Osteoblast (primary cell): ENCODE results near the gene TAS2R4. TPM values are rescaled to one million over a fixed set of nuclear protein-coding genes. Genes with fewer than 3 reads are reported as not detected.

Source experiments
- DNase-seq: peaks from one replicate; pipeline ENCODE4 v3.0.0; 2011; ENCODE audit warnings: low spot score, mixed read lengths; ENCODE audit not compliant: insufficient read length; ENCODE audit errors: missing footprints
- H2AFZ ChIP-seq: 2 replicates; pipeline ENCODE4 v1.6.0; 2011; ENCODE audit warnings: mild to moderate bottlenecking, low read length
- H3K27ac ChIP-seq: 2 replicates; pipeline ENCODE4 v1.5.1; 2011; ENCODE audit warnings: mild to moderate bottlenecking, low read depth, low read length, moderate library complexity
- H3K27me3 ChIP-seq: 2 replicates; pipeline ENCODE4 v1.6.0; 2012; ENCODE audit warnings: mild to moderate bottlenecking, control low read depth, inconsistent platforms, low read length, moderate library complexity; ENCODE audit not compliant: insufficient read depth
- H3K36me3 ChIP-seq: 2 replicates; pipeline ENCODE4 v1.5.1; 2011; ENCODE audit warnings: mild to moderate bottlenecking, low read length, control low read depth, moderate library complexity; ENCODE audit not compliant: insufficient read depth
- H3K4me1 ChIP-seq: 2 replicates; pipeline ENCODE4 v1.5.1; 2011; ENCODE audit warnings: mild to moderate bottlenecking, low read length, control low read depth, moderate library complexity; ENCODE audit not compliant: insufficient read depth
- H3K4me2 ChIP-seq: 2 replicates; pipeline ENCODE4 v1.6.0; 2011; ENCODE audit warnings: mild to moderate bottlenecking, low read length; ENCODE audit not compliant: insufficient read depth
- H3K4me3 ChIP-seq: fragments of 200-600 bp; sonication (generic); 3 replicates; pipeline ENCODE4 v1.5.1; 2012; ENCODE audit warnings: mild to moderate bottlenecking, low read length, inconsistent platforms; ENCODE audit not compliant: insufficient read depth
- H3K79me2 ChIP-seq: 2 replicates; pipeline ENCODE4 v1.6.0; 2012; ENCODE audit warnings: mild to moderate bottlenecking, low read length, control low read depth, inconsistent platforms; ENCODE audit not compliant: insufficient read depth
- H3K9me3 ChIP-seq: 2 replicates; pipeline ENCODE4 v1.5.1; 2011; ENCODE audit warnings: low read depth, low read length, control low read depth
- H4K20me1 ChIP-seq: 2 replicates; pipeline ENCODE4 v1.6.0; 2012; ENCODE audit warnings: mild to moderate bottlenecking, low read length, control low read depth; ENCODE audit not compliant: insufficient read depth
- total RNA-seq: library from RNA; depleted of rRNA; stranded (reverse); fragments of >200 nt; gene quantifications from 2 replicates; pipeline ENCODE4 v1.2.3, GENCODE V29; 2012
- TF ChIP-seq, protein P1 (sequence below): IDR thresholded peaks from 2 replicates; pipeline ENCODE4 v1.5.1; 2011; ENCODE audit warnings: mild to moderate bottlenecking, low read depth, low read length, moderate library complexity; ENCODE audit errors: extremely low read depth

Gene TAS2R4
- 1.4 and 2.9 TPM in 2 replicates for total RNA-seq

DNA sequence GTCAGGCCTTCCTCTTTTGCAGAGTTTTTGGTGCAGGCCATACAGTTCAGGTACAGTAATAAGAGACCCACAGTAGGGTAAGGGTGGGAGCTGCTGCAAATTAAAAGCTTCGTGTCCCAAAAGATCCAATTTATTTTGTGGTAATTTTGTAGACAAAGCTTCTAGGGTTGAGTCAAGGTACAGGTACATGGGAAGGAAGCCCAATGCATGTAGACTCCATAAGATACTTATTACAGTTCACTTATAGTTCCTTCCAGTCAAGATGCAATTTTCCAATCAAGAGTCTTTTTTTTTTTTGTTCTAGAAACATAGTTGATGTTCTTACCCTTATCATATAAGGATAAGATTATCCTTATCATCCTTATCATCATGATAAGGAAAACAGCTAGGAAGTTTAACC, at the start of gene TAS2R4:
TSS of gene TAS2R4 (plus strand) at position 301 of the 400 bp plus-strand sequence. CDS start 1,815 bp downstream, outside the sequence.
- TF ChIP-seq, protein P1, sequence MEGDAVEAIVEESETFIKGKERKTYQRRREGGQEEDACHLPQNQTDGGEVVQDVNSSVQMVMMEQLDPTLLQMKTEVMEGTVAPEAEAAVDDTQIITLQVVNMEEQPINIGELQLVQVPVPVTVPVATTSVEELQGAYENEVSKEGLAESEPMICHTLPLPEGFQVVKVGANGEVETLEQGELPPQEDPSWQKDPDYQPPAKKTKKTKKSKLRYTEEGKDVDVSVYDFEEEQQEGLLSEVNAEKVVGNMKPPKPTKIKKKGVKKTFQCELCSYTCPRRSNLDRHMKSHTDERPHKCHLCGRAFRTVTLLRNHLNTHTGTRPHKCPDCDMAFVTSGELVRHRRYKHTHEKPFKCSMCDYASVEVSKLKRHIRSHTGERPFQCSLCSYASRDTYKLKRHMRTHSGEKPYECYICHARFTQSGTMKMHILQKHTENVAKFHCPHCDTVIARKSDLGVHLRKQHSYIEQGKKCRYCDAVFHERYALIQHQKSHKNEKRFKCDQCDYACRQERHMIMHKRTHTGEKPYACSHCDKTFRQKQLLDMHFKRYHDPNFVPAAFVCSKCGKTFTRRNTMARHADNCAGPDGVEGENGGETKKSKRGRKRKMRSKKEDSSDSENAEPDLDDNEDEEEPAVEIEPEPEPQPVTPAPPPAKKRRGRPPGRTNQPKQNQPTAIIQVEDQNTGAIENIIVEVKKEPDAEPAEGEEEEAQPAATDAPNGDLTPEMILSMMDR: no peak
- no peaks in the 10 kb centered on the region for H3K79me2 ChIP-seq
- no peaks in the 10 kb centered on the region for H3K9me3 ChIP-seq
- no peaks in the 10 kb centered on the region for H4K20me1 ChIP-seq
- no peak within 1 kb of the TSS for H3K4me3 ChIP-seq
- no peak within 1 kb of the TSS for H2AFZ ChIP-seq
- H3K27ac ChIP-seq: no peak within 1 kb of the TSS
- H3K27me3 ChIP-seq: no peaks in the 10 kb centered on the region
- DNase-seq: peak; percentile 65
- H3K36me3 ChIP-seq: no peaks in the 10 kb centered on the region
- H3K4me1 ChIP-seq: no peaks in the 10 kb centered on the region
- H3K4me2 ChIP-seq: no peak within 1 kb of the TSS

- TF ChIP-seq, protein P1: no peak
- Histone ChIP-seq H3K36me3 (no peaks in the 10 kb centered on the region), H3K4me1 (no peaks in the 10 kb centered on the region), H3K9me3 (no peaks in the 10 kb centered on the region), H3K27me3 (no peaks in the 10 kb centered on the region), H3K79me2 (no peaks in the 10 kb centered on the region), H3K4me2 (no peak overlapping the region), H3K4me3 (no peak overlapping the region), H4K20me1 (no peaks in the 10 kb centered on the region), H2AFZ (no peak overlapping the region), H3K27ac (no peak overlapping the region)
- DNase-seq: no peak
Measured at GRCh38 chr7:141729020-141729419, 47.5 kb upstream of the TAS2R4 start.

- Histone ChIP-seq H3K79me2 (no peaks in the 10 kb centered on the region), H4K20me1 (no peaks in the 10 kb centered on the region), H3K9me3 (no peaks in the 10 kb centered on the region), H3K36me3 (no peaks in the 10 kb centered on the region), H3K27me3 (no peaks in the 10 kb centered on the region), H3K4me2 (no peak overlapping the region), H2AFZ (no peak overlapping the region), H3K4me3 (no peak overlapping the region), H3K27ac (no peak overlapping the region), H3K4me1 (no peaks in the 10 kb centered on the region)
- no peak for DNase-seq
- TF ChIP-seq, protein P1: no peak
Measured at GRCh38 chr7:141731476-141732149, 44.9 kb upstream of the TAS2R4 start.

- DNase-seq: no peak
- peak overlapping the region; percentile 91 for H3K4me3 ChIP-seq
- H3K4me2 ChIP-seq: peak overlapping the region; percentile 95
- H4K20me1 ChIP-seq: no peaks in the 10 kb centered on the region
- TF ChIP-seq, protein P1: no peak
- H3K27ac ChIP-seq: peak overlapping the region; percentile 84
- H3K4me1 ChIP-seq: peaks cover 18% of the 10 kb centered on the region
- peaks cover 36% of the 10 kb centered on the region for H3K79me2 ChIP-seq
- H3K27me3 ChIP-seq: no peaks in the 10 kb centered on the region
- no peaks in the 10 kb centered on the region for H3K9me3 ChIP-seq
- H3K36me3 ChIP-seq: peaks cover 31% of the 10 kb centered on the region
- H2AFZ ChIP-seq: peak overlapping the region; percentile 99
Measured at GRCh38 chr7:141737118-141737835, 39.2 kb upstream of the TAS2R4 start.
